ENCODE results near the gene ZNF398.
"Not testable (repeated sequence)": the region's sequence is repeated elsewhere in the genome, so short reads cannot be mapped to it uniquely, and the experiment has no call there.

Gene ZNF398

DNA sequence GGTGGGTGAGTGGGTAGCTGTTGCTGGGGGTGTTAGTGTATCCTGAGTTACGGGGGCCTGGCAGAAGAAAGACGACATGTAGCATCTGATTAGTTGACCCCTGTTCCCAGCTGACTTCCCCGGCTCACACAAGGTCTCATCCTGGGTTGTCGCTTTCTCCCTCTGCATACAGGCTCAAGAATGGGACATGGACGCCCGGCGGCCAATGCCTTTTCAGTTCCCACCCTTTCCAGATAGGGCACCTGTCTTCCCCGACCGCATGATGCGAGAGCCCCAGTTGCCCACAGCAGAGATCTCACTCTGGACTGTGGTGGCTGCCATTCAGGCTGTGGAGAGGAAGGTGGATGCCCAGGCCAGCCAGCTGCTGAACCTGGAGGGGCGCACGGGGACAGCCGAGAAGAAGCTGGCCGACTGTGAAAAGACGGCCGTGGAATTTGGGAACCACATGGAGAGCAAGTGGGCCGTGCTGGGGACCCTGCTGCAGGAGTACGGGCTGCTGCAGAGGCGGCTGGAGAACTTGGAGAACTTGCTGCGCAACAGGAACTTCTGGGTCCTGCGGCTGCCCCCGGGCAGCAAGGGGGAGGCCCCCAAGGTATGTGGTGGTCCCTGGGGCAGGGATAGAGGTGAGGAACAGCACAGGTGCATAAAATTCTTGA is 51.0 kb downstream of the ZNF398 start:
- DNase-seq: no peak

DNA sequence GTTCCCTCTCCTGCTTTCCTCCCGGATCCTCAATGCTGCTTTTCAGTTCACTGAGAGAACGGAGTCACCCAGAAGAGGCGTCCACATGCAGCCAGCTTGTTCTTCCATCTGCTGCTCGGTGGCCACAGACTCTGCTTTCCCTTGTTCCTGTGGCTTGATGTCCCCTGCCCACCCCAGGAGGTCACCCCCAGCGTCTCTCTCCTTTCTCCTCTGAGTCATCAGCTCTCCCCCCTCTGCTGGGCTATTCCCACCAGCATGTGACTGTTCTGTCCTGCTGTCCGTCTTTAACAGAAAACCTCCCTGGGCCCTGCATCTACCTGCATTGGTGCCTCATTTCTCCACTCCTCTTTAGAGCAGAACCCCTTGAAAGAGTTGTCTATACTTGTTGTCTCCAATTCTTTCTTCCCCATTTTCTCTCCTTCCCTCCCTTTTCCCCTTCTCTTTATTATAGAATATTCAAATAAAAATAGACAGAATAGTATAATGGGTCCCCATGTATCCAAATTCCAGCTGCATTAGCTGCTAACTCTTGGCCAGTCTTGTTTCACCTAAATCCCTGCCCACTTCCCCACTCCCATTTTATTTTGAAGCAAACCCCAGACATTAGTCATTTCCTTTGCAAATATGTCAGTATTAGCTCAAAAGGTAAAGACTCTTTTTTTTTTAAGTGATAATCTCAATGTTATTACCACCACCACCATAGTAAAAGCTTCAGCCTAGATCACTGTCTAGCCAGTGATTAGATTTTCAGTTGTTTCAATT is 52.2 kb downstream of the ZNF398 start:
- DNase-seq: no peak

DNA sequence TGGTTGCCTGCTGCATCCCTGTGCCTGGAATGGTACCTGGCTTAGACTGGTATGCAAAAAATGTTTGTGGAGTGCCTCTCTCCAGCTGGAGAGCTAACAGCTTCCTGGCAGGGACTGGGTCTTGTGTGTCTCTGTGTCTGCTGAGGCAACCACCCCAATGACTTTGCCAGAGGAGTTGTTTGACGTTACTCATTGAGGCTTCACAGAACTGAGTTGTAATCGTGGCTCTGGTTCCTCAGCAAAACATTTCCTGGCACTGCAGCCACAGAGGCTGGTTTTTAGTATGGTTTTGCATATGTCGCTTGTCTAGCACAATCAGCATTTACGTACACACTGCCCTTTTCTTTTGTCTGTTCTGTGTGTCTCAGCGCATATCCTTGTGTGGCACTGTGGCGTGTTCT is 55.6 kb downstream of the ZNF398 start:
- no peak for DNase-seq

DNA sequence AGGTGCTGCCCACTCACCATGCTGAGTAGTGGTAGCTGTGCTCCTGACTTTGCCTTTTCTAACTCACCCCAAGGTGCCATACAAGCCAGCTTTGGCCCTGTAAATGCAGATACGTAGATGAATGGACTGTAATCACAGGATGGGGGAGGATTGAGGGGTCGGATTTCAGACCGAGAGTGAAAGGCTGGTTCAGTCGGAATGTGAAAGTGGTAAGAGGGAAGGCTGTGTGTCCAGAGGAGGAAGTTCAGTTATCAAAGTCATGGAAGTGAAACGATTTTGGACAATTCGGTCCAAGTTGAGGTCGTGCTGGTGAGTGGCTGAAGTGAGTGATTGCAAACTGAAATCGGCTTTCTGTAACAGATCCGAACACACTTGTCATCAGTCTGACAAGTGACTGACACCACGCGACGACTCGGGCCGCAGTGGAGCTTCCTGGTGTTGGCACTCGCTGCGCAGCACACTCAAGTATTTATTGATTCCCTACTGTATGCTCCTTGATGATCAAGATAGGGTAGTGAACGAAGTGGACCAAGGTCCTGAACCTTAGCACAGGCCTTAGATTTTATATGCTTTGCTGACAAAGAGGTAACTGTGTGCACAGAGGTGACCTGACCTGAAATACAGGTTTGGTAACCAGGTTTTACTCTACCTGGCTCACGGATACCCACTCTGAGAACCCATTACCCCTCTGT is 58.6 kb downstream of the ZNF398 start:
- no peak for DNase-seq

DNA sequence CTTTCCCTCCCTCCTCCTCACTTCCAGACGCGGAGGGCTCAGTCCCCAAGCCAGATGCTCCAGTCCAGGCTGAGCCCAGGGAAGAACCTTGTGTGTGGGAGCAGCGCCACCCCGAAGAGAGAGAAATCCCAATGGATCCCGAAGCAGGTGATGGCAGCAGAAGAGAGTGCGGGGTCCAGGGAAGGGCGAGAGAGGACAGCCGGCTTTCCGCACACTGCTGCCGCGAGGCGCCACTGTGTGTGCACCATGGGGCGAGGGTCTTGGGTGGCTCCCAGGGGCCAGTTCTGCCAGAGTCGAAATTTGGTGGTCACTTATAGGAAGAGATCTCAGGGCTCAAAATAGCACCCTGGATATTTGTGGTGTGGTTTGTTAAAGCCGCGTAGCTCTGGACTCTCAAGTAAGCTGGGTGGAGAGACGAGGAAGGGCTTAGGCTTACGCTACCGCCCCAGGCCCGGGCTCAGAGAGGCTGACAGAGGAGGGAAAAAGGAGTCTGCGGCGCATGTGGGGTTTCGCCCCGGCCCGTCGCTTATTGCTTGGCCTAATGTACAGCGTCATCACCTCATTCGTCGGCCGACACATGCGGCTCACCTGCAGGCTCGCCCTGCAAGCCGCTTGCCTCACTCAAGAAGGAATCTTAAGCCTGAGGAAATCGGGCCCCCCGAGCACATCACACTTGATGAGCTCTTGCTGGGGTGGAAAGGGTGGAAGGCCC is 60.2 kb downstream of the ZNF398 start:
- no peak for DNase-seq

DNA sequence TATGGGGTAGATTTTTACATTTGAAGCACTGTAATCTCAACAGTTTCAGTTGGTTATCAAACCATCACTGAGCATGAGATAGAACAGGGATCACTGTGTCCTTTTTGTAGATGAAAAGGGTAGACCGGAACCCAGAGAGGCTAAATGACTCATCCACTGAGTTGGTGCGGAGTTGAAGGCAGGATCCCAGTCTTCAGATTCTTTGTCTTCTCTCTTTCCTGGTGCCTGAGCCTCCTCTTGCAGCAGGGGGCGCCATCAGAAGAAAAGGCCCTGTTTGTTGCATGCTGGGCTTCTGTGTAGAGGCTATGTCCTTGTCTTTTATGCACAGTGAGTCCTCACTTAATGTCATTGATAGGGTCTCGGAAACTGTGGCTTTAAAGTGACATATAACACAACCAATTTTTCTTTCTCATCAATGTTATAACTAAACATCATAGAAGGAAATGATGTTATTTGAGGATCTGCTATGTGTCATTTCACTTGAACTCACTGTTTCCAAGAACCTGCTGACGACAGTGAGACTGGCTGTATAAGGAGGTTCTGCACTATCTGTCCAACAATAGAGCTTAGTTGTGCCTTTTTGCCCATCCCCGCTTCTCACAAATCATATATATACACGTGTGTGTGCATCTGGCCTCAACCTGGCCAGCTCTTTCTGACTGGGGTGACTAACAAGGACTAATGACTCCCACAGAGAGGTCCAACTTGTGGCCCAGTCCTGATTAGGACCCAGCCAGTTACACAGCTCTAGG is 62.4 kb downstream of the ZNF398 start:
- DNase-seq: peak; percentile 67

DNA sequence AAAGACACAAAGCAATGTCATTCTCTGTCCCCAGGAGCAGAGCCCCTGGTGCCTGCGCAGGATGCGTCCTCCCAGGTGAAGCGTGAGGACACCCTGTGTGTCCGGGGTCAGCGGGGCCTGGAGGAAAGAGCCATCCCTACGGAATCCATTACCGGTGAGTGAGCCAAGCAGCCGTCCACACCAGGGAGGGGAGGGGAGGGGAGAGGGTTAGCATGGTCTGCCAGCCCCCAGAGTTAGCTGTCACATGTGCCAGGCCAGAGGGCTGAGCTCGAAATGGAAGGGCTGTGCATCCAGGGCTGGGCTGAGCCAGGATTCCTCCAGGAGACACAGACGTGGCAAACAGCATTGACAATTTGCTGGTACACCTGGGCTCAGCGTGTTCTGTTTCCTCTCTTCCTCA is 63.3 kb downstream of the ZNF398 start:
- no peak for DNase-seq

DNA sequence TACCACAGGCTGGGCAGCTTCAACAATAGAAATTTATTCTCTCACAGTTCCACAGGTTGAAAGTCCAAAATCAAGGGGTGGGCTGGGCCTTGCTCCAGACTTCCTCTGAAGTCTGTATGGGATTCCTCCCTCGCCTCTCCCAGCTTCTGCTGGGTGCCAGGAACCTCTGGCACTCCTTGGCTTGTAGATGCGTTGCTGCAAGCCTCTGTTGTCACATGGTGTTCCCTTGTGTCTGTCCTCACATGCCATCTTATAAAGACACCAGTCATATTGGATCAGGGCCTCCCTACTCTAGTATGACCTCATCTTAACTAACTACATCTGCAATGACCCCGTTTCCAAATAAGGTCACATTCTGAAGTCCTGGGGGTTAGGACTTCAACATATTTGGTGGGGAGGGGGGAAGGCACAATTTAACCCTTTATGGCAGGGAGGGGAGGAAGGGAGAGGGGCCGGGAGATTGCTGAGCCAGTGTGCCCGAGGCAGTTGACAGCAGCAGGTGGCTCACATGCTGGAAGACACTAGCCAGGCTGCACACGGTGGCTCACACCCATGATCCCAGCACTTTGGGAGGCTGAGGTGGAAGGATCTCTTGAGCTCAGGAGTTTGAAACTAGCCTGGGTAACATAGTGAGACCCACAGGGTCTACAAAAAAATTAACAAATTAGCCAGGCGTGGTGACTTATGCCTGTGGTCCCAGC is 66.9 kb downstream of the ZNF398 start:
- DNase-seq: no peak

DNA sequence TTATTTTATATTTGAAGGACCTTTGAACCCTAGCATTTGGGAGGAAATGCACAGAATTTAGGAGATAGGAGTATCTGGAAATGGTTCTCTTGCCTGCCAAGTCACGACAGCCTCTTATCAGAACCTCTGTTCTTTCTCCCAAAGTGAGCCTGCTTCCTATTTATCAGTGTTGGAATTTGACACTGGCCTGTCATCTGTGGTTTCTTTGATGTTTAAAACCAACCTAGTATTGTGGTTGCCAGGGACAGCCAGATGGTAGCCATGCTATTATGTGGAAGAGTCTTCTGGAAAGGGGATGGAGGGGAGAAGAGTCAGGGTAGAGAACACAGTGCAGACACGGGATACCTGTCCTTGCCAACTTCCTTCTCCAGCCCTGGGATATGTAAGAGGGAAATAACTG is 69.1 kb downstream of the ZNF398 start:
- DNase-seq: no peak

DNA sequence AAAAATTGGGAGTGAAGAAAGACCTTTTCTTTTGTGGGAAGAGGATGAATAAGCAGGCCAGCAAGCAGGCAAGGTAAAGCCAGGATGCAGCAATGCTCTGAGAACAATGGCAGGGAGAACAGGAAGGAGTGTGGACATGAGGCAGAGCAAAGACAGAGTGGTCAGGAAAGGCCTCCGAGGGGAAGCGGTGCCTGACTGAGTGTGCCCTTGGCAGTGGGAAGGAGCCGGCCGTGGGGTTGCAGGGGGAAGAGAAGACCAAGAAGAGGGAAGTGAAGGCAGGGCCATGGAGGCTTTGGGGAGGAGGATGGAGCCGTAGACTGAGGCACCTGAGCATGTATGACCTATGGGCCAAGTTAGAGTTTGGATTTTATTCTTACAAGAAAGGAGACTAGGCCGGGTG is 70.3 kb downstream of the ZNF398 start:
- no peak for DNase-seq

DNA sequence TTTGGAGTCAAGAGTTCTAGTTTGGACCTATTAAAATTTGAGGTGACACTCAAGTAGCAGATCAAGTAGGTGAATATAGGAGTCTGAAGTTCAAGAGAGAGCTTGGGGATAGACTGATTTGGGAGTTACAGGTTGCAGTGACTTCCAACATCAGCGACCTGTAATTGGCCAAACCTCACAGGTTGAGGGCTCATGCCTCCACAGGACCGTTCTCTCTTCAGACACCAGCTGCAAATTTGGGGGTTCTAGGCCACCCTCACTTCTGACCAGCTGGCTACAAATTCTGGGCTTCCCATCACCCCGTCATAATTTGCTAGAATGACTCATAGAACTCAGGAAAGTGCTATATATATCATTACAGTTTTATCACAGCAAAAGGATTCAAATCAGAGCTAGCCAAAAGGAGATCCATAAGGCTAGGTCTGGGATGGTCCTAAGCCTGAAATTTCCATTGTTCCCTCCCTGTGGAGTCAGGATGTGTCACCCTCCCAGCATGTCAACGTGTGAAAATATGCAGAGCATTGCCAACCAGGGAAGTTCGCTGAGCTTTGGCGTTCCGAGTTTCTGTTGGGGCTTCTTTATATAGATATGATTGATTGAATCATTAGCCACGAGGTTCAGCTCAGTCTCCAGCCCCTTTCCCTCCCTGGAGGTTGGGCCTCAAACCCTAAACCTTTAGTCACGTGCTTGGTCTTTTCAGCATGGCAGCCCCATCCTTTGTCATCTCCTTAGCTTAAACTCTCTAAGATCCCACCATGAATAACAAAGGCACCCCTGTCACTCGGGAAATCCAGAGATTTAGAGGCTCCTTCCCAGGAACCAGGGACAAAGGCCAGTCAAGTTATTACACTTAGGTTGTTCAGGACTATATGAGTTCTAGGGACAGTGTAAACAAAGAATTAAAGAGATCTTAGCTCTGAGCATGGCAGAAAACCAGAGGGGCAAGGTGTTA is 71.5 kb downstream of the ZNF398 start:
- DNase-seq: no peak

DNA sequence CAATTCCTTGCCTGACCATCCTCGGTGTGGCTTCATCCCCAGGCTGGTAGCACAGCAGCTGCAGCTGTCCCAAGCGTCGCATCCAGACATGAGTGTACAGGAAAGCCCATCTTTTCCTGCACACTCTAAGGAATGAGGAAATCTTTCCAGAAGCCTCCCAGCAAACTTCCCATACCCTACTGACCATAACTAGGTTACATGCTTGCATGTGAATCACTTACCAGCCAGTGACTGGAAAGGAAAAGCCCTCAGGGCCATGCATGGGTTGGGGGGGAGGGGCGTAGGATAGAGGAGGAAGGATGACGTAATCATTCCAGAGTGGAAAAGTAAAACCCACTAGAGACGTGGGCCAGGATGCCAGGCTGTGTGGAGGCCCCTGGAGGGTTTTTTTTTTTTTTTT is 73.3 kb downstream of the ZNF398 start:
- DNase-seq: no peak

DNA sequence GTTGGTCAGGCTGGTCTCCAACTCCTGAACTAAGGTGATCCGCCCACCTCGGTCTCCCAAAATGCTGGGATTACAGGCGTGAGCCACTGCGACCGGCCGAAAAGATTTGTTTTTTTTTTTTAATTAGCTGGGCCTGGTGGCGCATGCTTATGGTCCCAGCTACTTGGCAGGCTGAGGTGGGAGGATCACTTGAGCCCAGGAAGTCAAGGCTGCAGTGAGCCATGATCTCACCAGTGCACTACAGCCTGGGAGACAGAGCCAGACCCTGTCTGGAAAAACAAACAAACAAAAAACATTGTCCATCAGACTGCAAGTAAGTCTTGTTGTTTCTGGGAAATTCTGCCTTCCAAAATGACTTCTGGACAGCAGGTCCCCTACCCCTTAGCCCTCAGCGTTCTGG is 75.9 kb downstream of the ZNF398 start:
- no peak for DNase-seq

DNA sequence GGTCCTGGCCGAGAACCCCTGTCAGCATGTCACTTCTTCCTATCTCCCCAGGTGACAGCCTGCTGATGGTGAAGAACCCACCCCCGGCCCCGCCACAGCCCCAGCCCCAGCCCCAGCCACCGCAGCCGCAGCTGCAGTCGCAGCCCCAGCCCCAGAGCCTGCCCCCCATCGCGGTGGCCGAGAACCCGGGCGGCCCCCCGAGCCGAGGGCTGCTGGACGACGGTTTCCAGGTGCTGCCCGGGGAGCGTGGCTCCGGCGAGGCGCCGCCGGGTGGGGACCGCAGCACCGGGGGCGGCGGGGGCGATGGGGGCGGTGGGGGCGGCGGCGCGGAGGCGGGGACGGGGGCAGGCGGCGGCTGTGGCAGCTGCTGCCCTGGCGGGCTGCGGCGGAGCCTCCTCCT is 76.5 kb downstream of the ZNF398 start:
- DNase-seq: no peak

DNA sequence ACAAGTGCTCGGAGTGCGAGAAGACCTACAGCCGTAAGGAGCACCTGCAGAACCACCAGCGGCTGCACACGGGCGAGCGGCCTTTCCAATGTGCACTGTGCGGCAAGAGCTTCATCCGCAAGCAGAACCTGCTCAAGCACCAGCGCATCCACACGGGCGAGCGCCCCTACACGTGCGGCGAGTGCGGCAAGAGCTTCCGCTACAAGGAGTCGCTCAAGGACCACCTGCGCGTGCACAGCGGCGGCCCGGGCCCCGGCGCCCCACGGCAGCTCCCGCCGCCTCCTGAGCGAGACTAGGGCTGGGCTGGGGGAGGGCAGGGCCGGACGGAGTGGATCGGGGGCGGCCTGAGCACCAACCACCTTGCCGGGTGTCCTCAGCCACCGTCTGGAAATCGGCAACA is 77.1 kb downstream of the ZNF398 start:
- DNase-seq: no peak

DNA sequence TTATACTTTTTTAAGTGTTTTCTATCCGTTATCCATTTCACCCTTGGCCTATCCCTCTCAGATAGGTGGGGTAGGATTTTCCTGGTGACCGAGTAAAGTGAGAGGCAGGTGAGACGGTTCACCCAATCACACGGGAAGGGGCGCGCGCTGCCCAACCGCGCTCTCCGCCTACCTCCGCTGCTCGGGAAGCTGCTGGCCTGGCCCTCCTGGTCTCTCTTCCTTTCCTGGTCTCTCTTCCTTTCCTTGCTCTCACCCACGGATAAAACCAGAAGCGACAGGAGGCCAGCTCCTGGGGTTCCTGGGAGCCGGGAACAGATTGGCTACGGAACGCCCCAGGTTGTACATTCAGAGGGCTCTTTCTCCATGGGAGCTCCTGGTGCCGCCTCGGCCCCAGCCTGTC is 77.9 kb downstream of the ZNF398 start:
- no peak for DNase-seq

DNA sequence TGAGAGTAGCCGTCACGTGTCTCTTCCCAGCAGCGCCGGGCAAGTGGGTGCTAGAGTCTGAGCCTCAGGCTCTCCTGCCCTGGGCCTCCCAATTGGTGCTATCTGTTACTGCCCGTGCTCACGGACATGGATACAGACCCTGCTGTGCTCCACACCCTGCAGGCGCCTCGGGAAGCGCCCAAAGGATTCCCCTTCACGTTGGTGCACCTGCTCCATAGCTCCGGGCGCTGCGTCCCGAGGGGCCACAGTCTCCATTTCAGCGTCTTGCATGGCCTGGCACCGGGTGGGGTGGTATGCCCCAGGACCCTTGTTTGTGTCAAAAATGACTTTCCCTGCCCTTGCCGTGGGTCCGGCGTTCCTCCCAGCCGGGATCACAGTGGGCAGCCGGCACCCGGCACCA is 78.4 kb downstream of the ZNF398 start:
- DNase-seq: no peak

DNA sequence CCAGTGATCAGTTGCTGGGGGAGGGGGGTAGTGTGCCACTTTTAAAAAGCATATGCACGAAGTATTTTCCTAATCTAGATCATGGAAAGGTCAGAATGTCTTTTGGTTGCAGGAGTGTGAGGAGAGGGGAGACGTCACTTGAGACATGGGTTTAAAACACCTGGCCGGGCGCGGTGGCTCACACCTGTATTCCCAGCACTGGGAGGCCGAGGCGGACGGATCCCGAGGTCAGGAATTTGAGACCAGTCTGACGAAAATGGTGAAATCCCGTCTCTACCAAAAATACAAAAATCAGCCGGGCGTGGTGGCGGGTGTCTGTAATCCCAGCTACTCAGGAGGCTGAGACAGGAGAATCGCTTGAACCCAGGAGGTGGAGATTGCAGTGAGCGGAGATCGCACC is 79.1 kb downstream of the ZNF398 start:
- DNase-seq: not testable (repeated sequence)

DNA sequence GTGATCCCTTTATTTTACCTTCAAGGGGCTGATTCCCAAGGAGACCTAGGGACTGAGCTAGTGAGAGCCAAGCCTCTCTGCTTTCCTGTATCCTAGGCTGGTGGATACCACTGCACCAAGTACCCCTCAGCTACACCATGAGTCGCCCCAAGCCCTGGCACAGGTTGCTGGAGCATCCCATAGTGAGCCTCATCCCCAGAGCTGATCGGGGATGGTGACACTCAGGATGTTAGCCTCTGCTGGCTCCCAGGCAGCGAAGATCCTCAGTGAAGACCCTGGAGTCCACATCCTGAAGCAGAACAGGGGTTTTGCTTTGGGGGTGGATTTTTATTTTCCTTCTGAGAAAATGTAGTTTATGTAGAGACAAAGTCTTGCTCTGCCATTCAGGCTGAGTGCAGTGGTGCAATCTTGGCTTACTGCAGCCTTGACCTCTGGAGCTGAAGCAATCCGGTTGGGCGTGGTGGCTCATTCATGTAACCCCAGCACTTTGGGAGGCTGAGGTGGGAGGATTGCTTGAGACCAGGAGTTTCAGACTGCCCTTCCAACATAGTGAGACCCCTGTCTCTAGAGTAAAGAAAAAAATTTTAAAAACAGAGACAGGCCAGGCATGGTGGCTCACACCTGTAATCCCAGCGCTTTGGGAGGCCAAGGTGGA is 79.7 kb downstream of the ZNF398 start:
- no peak for DNase-seq

DNA sequence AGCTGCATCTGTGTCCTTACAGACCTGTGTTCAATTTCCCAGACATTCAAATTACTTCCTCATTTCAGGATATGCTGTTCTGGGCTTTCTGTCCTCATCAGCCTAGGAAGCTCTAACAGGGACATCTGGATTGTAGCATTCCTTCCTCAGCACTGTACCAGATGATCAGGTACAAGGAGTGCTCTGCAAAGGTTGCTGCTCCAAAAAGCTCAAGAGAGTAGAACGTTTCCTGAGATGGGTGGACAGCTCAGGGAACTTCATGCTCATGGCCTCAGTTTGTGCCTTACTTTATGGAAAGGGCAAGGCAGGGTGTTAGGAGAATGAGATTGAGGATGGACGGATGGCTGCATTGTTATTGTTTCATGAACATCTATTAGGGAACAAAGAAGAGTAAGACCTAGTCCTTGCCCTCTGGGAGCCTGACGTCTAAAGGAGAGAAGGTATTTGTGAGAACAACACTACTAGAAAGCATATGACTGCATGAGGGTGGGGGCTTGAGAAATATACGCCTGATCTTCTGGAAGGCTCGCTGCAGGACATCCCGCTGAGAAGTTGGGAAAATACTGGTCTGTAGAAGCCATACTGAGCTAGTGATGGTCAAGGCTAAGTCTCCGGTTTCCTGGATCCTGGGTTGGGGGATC is 81.7 kb downstream of the ZNF398 start:
- no peak for DNase-seq
